ENCODE data around the gene SNRNP200.
A peak's percentile ranks its signal among the peaks of the same experiment; 100 is the strongest.
"Not testable (repeated sequence)": the region's sequence is repeated elsewhere in the genome, so short reads cannot be mapped to it uniquely, and the experiment has no call there.

The SNRNP200 gene

DNA sequence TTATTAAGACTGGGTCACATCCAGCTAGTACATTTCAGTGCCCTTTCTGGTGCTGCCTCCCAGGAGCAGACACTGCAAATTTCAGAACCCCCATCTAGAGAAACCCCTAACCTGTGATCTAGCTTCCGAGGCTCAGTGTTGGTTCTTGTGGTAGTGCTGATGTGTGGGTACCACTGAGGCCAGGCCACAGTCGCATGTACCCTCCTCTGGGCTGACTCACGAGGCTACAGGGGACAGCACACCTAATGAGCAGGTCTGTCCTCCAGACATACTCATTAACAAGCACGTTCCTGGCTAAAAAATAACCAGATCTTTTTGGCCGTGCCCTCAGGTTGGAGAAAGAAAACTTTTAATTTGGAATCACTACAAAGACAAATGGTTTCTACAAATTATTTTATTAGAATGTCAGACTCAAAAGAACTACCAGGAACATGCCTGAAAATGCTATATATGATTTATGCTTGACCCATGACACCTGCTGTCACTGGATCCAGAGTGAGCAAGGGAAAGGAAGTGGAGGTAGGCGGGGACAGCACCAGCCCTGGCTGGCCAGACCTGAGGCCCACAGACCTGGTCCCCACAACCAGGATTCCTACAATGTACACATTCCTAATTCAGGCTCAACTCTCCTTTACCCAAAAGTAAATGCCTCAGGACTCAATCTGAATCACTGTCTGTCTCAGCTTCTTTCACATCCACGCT, 30.8 kb downstream of the SNRNP200 start:
- DNase-seq (ENCODE audit: low read depth, low spot score), result no peak

DNA sequence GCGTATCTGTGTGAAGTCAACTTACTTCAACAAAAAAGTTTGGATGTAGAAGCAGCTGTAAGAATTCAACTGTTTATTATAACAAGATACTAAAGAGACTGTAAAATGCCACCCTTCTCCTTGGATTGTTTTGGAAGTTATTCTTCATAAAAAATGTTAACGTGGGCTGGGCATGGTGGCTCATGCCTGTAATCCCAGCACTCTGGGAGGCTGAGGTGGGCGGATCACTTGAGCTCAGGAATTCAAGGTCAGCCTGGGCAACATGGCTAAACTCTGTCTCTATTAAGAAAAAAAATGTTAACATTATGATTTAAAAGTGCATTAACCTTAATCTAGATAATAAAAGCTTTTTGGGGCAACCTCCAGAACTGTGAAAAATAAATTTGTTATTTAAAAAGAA, 31.6 kb downstream of the SNRNP200 start:
- DNase-seq (ENCODE audit: low read depth, low spot score), result no peak

DNA sequence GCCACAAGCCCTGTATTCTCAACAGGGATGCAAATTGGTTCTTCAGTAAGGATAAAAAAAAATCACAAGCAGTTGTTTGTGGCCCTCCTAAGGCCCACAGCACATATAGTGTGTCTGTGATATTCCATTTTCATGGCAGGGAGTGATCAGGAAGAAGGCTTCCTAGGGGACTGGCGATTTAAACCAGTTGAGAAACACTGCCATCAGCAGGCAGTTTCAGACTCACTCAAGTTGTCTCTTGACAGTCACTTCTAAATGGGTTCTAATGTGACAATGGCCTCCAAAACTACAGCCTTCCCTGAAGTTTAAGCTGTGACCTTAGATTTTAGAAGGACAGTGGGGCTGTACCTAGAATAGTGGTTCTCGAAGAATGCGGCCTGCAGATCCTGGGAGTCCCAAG, 33.4 kb downstream of the SNRNP200 start:
- DNase-seq (ENCODE audit: low read depth, low spot score), result no peak

DNA sequence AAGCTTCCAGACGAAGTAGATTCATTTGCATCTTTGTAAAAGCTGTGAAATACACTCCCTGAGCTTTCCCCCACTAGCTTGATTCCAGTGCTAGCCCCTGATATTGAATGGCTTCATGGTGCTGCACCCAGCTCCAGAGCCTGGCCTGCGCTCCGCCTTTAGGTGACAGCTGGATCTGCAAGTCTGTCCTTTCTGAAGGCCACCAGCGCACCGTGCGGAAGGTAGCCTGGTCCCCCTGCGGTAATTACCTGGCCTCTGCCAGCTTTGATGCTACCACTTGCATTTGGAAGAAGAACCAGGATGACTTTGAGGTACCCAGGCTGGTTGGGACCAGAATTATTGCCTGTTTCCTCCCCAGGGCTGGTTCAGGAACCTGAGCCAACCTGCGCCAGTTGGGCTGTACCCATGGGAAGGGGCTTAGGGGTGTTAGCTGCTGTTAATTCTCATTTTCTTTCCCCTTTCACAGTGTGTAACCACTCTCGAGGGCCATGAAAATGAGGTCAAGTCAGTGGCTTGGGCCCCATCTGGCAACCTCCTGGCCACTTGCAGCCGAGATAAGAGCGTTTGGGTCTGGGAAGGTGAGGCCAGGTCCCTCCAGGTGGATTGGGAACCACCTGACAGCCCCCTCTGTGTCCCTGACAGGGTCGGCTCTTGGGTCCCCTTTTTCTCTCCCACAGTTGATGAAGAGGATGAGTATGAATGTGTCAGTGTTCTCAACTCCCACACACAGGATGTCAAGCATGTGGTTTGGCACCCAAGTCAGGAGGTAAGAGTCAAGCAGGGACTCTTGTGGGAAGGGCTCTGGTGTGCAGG, 38.0 kb downstream of the SNRNP200 start:
- no peak for DNase-seq (ENCODE audit: low read depth, low spot score)

DNA sequence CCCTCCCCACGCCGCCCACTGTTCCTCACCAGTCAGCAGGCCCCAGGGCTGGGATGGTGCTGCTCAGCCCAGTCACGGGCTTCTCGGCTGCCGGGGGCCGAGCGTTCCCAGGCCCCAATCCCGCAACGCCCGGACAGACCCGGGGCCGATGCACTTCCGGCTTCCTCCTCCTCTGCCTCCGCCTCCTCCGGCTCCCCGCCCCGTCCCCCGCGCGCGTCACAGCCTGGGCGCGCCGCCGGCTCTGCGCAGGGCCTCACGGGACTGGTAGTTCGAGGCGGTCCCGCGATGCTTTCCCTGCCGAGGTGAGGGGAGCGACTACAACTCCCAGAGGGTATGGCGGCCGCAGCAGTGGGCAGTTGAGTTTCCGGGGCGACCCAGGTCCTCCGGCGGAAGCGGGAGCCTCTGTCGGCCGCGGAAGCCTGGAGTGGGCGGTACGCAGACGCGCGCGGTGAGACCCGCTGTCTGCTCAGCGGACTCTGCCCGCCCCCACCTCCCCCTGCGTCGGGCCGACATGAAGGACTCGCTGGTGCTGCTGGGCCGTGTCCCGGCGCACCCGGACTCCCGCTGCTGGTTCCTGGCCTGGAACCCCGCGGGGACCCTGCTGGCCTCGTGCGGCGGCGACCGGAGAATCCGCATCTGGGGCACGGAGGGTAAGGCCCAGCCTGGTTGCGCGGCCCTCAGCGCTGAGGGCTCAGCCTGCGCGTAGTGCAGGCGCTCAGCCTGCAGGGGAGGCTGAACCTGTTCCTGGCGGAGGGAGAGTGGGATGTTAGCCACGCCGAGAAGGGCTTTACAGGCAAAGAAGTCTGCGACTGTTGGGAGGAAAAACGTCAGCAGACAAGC, 39.3 kb downstream of the SNRNP200 start, which contains the start of the genes CIAO1 and TMEM127:
Gene CIAO1, plus strand, starts transcription at position 386 of the 840 bp plus-strand sequence. Its CDS starts 126 bp downstream, at position 512.
Gene TMEM127, minus strand, starts transcription at position 158 of the 840 bp plus-strand sequence. CDS start 616 bp downstream, outside the sequence.
- peak; percentile 94 for DNase-seq (ENCODE audit: low read depth, low spot score)

DNA sequence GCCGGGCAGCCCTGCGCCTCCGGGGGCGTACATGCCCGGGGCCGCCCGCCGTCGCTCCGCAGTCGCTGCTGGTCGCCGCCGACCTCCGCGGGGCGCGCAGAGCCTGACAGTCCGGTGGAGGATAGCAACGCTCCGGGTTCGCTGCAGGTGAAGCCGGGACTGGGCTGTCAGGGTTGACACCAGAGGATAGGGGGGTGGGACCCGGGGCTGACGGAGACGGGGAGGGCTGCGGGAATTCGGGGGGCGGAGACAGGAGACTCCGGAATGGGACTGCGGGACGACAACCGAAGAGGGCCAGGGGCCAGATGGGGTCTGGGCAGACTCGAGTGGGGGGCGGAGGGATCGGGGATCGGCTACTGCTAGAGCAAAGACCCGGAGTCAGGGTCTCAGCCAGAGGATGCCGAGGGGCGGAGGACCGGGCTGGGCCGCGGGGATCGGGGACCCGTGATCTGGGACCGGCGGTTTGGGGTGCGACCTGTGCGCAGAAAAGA, 40.0 kb downstream of the SNRNP200 start:
- DNase-seq (ENCODE audit: low read depth, low spot score), result no peak

DNA sequence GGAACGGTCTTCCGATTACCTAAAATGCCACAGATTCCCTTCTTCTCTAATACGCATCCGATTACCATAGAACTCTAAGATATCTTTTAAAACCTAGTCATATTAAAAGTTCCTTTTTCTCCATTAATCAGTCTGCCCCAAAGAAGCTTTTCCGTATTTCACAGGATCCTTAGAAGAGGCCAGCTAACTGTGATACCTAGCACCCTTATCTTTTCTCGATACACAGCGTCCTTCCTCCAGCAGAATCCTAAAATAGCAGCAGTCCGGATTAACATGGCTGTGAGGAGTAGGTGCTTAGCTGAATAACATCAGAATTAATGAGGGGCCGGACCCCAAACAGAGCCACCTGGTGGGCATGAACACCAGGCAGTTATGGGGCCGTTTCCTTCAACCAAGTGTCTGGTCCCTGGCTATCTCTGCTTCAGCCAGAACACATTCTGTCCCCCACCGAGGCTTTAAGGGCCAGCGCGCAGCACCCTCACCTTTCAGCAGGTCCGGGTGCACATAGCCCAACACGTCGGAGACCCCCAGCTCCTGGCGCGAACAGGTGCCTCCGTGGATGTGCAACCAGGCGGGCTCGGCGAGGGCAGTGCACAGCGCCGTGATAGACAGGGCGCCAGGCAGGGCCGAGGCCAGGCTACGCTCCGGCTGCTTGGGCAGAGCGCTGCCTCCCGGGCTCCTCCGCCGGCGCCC, 40.5 kb downstream of the SNRNP200 start:
- DNase-seq (ENCODE audit: low read depth, low spot score), result no peak

DNA sequence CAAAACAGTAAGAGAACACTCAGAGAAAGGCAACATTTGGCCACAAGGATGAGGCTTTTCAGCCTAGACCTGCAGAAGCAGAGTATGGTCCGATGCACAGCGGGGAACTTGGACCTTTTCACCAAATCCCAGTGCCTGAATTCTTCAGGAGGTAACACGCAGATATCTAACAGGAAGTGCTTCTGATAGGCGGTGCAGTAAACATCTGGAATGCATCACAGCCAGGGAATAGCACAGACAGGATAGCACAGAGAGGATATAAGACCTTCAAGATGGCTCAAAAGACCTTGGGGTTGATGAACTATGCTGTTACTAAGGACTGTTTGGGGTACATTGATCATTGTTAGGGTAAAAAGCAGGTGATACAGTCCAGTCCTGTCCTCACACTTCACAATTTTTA, 41.3 kb downstream of the SNRNP200 start:
- DNase-seq (ENCODE audit: low read depth, low spot score), result no peak

DNA sequence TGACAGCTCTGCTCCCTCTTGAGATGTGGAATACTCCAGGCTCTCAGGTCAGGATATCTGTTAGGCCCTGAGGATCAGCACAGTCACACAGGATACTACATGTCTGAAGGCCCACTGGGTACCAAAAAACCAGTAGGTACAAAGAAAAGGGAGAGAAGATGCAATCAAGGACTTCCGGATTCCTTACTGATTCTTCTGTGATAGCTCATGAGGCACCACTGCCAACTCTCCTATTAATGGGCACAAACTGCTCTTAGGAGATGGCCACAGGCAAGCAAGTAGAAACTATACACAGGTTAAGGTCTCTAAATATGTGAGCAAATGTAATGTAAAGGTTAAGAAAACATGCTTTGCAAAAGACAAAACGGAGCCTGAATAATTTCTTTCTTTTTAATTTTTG, 43.0 kb downstream of the SNRNP200 start:
- DNase-seq (ENCODE audit: low read depth, low spot score), result no peak

DNA sequence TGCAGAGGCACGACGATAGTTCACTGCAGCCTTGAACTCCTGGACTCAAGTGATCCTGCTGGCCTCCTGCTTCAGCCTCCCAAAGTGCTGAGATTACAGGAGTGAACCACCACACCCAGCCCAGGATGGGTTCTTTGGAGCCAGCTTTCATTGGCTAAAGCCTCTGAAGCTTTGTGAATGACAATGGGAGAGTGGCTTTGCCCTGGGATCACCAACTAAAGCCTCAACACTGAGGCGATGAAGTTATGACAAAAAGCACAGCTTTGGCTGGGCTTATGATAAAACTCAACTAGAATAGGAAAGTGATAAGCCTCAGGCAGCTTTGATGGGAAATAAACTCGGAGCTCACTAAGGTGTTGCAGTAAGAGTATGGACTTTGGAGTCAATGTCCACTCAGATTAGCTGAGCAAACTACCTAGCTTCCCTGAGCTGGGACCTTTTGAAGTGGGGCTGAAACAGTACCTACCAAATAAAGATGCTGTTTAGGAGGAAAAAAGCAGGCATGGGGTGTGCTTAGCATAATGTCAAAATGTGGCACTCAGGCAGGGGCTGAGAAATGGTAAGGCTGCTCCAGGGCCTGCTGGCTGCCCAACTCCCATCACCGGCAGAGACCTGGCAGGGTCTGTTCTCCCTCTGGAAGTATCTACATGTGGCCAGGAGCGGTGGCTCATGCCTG, 43.9 kb downstream of the SNRNP200 start:
- no peak for DNase-seq (ENCODE audit: low read depth, low spot score)

DNA sequence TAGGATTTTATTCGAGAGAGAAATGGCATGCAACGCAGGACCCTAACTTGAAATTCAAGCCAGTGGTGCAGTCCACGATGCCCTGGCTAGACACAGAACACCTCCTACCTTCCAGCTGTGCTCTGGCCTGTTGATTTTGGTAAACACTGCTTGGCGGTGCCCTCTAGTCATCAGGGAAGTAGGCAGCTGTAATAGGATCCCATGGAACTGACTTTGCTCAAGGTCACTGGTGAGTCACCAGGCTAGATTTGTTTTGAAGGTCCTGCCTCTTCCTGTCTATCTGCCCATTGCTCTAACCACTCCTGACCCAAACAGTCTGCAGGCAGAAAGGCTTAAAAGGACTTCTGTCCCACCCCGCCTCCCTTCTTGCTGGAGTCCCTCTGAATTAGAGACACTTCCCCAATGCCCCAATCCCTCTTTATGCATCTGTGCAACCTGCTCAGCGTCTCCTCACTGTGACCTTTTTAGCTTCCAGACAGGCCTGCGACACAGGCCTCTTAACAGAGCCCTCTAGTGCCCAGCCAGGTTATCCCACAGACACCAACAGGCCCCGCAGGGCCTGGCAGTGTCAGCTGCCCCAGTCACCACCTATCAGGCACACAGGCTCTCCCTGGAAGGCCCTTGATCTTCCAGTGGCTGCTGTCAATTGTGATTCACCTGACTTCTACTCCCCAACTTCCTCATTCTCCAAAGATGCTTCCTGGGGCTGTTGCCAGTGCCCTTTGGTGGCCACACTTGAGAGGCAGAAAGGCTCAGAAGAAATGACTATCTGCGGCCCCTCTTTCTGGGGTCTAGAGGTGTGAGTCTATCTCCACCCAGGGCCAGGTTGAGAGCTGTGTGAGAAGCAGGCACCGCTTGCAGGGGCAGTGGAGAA, 44.7 kb downstream of the SNRNP200 start:
- peak; percentile 54 for DNase-seq (ENCODE audit: low read depth, low spot score)

DNA sequence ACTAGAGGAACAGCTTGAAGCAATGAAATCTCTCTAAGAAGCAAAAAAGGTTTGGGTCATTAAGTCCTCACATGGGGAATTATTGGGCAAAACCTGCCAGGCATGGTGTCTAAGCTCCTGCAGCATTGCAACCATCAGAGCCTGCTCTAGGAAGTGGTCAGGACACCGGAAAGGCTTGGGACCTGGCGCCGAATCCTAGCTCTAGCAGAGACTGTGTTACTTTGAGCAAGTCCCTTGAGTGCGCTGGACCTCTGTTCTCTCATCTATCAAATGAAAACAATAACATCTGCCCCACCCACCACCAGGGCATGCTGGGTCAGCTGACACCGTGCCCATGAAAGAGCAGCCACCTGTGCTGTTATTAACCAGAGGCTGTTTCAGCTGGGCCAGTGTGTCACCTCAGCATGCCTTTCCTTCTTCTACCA, 45.8 kb downstream of the SNRNP200 start:
- DNase-seq (ENCODE audit: low read depth, low spot score), result no peak

DNA sequence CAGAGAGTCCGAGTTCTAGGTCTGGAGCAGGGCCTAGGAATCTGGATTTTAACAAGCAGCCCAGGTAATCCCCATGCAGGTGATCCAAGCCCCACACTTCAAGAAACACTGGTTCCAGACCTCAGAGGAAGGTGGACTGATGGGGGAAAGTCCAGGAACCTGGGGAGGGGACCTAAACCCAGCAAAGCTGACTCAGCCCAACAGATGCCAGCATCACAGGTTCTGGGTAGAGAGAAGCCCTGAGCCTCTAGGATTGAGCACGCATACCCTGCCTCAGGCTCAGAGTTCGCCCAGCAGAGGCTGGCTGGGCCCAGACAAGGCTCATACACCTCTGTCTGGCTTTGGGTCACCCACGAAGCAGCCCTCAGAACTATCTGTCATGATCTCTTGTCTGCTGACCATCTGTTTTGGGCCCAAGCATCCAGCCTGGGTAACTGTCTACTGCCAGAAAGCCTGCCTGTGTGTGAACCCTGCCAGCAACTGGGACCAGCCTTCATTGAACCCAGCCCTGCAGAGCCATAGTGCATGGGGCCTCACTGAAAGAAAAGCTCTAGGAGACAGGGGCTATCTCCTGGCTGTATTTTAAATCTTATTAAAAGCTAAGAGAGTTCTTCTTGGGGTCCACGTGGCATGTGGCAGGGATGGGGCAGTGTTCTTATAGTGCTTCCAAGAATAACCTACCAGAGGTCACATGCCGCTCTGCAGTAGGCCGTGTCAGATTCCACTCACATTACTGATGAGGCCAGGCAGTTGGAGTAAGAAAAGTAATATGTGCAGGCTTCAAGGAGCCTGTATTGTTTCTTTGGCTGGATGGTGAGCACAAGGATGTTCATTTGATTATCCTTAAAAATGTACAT, 47.0 kb downstream of the SNRNP200 start:
- DNase-seq (ENCODE audit: low read depth, low spot score), result no peak

DNA sequence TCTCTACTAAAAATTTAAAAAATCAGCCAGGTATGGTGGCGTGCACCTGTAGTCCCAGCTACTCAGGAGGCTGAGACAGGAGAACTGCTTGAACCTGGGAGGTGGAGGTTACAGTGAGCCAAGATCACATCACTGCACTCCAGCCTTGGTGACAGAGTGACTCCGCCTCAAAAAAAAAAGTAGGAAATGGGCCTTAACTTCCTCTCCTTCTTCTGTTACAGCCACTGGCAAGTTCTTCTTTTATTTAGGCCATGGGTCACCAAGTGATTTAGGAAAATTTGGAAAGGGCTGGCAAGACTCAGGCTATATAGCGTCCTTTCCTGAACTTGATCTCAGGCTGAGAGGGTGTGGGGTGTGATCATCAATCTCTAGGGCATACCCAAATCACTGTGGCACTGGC, 47.6 kb downstream of the SNRNP200 start:
- not testable (repeated sequence) for DNase-seq (ENCODE audit: low read depth, low spot score)

DNA sequence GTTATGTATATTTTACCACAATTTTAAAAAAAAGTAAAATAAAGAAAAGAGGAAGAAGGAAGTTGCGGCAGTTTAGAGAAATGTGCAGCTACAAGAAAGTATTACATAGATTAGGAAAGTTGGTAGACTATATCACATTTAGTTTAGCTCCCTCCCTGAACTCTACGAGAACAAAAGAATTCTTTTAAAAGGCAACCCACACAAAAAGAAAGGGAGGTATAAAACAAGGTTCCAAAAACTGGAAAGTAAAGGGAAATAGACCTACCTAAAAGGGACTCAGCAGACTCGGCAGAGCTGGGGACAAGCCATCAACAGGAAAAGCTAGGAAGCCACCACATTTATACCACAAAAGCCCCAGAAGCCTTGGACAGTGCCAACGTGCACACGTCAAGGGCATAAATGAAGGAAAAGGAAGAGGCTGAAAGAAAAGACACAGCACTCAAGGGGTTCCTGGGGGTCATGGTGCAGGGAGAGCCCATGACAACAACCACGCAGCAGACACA, 48.7 kb downstream of the SNRNP200 start:
- no peak for DNase-seq (ENCODE audit: low read depth, low spot score)

DNA sequence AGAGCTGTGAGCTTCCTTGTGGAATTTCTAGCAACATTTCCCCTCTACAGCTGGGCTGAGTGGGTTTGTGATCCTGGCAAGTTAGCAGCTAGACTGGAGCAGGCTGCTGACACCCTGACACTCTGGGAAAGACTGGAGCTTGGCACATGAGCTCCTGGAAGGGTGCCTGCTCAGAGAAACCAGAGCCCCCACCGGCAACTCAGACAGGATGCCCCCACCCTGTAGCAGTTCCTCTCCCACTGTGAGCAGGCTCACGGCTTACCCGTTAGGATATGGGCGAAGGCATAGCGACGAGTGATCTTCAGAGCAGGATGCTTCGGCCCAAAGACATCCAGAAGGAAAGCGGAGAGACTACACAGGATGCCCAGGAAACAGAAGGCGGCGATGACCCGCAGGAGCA, 50.8 kb downstream of the SNRNP200 start:
- DNase-seq (ENCODE audit: low read depth, low spot score), result no peak

DNA sequence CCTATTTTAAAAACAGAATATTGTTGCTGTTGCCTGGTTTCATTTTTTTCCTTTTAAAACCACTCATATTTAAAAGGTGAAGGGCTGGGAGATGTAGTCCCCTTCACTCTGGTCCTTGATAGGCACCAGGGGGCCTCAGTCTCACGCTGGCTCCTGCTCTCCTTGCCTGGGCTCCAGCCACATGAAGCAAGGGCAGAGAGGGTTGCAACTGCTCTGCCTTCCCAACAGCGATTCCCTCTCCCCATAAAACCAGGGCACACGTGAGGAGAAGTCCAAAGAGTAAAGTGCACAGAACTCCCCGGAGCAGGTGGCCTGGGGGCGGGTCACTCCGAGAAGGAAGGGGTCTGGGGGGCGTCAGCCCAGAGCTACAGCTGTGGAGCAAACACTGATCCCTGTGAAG, 52.3 kb downstream of the SNRNP200 start:
- DNase-seq (ENCODE audit: low read depth, low spot score), result no peak

DNA sequence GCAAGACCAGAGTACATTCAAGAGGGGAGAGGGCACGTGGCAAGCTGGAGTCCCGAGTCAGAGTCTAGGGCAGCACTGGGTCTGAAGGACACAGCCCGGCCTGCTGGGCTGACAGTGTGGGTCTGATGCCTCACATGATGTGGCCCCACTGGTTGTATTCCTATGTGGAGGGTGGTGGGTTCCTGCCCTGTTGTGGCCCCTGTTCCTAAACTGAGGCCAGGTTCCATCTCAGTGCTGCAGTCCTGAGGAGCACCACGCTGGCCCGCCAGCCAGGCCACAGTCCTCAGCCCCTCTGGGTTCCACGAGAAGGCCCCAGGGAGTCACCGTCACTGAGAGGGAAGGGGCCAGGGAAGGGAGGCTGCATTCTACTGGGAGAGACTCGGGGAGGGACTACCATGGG, 52.8 kb downstream of the SNRNP200 start:
- DNase-seq (ENCODE audit: low read depth, low spot score), result no peak
